Fibroblast of lung (primary cell): ENCODE data around the gene DNPEP. TPM values are rescaled to one million over a fixed set of nuclear protein-coding genes. Genes with fewer than 3 reads are reported as not detected.

Experiments
- DNase-seq, 2 donors: peaks; one replicate each; pipeline versions ENCODE4 v3.0.0 to v3.0.0-alpha.2; 2010; ENCODE audit warnings: low read depth in 2 of 2
- H2AFZ ChIP-seq: 2 replicates; pipeline ENCODE4 v1.5.1; 2012; ENCODE audit warnings: low read length, control low read depth, inconsistent platforms
- H3K27ac ChIP-seq: 2 replicates; pipeline ENCODE4 v1.5.1; 2011; ENCODE audit warnings: low read length, control low read depth; ENCODE audit not compliant: insufficient read depth
- H3K27me3 ChIP-seq: 2 replicates; pipeline ENCODE4 v1.5.1; 2011; ENCODE audit warnings: mild to moderate bottlenecking, low read length; ENCODE audit not compliant: control insufficient read depth, insufficient read depth
- H3K36me3 ChIP-seq: 2 replicates; pipeline ENCODE4 v1.5.1; 2011; ENCODE audit warnings: low read length; ENCODE audit not compliant: control insufficient read depth, insufficient read depth
- H3K4me1 ChIP-seq: 2 replicates; pipeline ENCODE4 v1.5.1; 2011; ENCODE audit warnings: low read length; ENCODE audit not compliant: control insufficient read depth, insufficient read depth; ENCODE audit errors: extremely low read depth
- H3K4me2 ChIP-seq: 2 replicates; pipeline ENCODE4 v1.5.1; 2011; ENCODE audit warnings: low read length, control low read depth; ENCODE audit not compliant: insufficient read depth; ENCODE audit errors: extremely low read depth
- H3K4me3 ChIP-seq, 4 experiments: fragments of 200-600 bp in 1 of 4; sonication (generic) in 1 of 4; replicated peaks in 1 of 4; 2 replicates each; pipeline ENCODE4 v1.5.1; 2011 to 2016; ENCODE audit warnings: low read length in 4 of 4, low read depth in 3 of 4, mild to moderate bottlenecking in 3 of 4, control low read depth in 2 of 4, inconsistent platforms in 1 of 4, mixed read lengths in 1 of 4; ENCODE audit not compliant: insufficient read depth in 1 of 4; ENCODE audit errors: control extremely low read depth in 1 of 4
- H3K79me2 ChIP-seq: 2 replicates; pipeline ENCODE4 v1.5.1; 2012; ENCODE audit warnings: mild to moderate bottlenecking, low read length, inconsistent platforms; ENCODE audit not compliant: control insufficient read depth, insufficient read depth
- H3K9ac ChIP-seq: 2 replicates; pipeline ENCODE4 v1.5.1; 2011; ENCODE audit warnings: mild to moderate bottlenecking, low read length, control low read depth; ENCODE audit not compliant: insufficient read depth
- H3K9me3 ChIP-seq: 2 replicates; pipeline ENCODE4 v1.5.1; 2012; ENCODE audit warnings: low read depth, low read length; ENCODE audit not compliant: control insufficient read depth, insufficient read depth
- H4K20me1 ChIP-seq: 2 replicates; pipeline ENCODE4 v1.5.1; 2011; ENCODE audit warnings: low read length; ENCODE audit not compliant: control insufficient read depth, insufficient read depth; ENCODE audit errors: extremely low read depth
- CTCF ChIP-seq, 2 donors: IDR thresholded peaks in 1 of 2; conservative IDR thresholded peaks in 1 of 2; 1 replicate in 1 of 2; 2 replicates in 1 of 2; pipeline ENCODE4 v1.5.1; 2011 to 2012; ENCODE audit warnings: low read length in 2 of 2, control low read depth in 1 of 2, inconsistent platforms in 1 of 2, low read depth in 1 of 2, mild to moderate bottlenecking in 1 of 2
- EZH2 ChIP-seq: IDR thresholded peaks from 2 replicates; pipeline ENCODE4 v1.5.1; 2012; ENCODE audit warnings: low read length, control low read depth, mild to moderate bottlenecking; ENCODE audit errors: missing control alignments
- polyA plus RNA-seq, 2 donors: library from polyadenylated mRNA; depleted of rRNA in 1 of 2; stranded (reverse) in 1 of 2; unstranded in 1 of 2; fragments of >200 nt; gene quantifications; 2 replicates each; pipeline ENCODE4 v1.2.1, GENCODE V29; 2011 to 2012; ENCODE audit warnings: missing spikeins in 1 of 2
- total RNA-seq: library from RNA; depleted of rRNA; stranded (reverse); fragments of >200 nt; gene quantifications from 2 replicates; pipeline ENCODE4 v1.2.1, GENCODE V29; 2014

Gene DNPEP
- total and polyA plus RNA-seq, 2 donors (not counting 1 experiment from before 2014, with no cell fraction given), result 38.2 to 72.5 TPM

DNA sequence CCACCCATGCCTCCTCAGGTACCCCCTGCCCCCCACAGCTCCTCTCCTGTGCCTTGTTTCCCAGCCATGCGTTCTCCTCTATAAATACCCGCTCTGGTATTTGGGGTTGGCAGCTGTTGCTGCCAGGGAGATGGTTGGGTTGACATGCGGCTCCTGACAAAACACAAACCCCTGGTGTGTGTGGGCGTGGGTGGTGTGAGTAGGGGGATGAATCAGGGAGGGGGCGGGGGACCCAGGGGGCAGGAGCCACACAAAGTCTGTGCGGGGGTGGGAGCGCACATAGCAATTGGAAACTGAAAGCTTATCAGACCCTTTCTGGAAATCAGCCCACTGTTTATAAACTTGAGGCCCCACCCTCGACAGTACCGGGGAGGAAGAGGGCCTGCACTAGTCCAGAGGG, 29.7 kb upstream of the DNPEP start:
- no peaks in the 10 kb centered on the region for H3K36me3 ChIP-seq
- no peaks in the 10 kb centered on the region for H3K9me3 ChIP-seq
- no peaks in the 10 kb centered on the region for H3K4me1 ChIP-seq
- H2AFZ ChIP-seq, result no peak overlapping the region
- H3K27ac ChIP-seq, result no peak overlapping the region
- no peaks in the 10 kb centered on the region for H3K79me2 ChIP-seq
- H4K20me1 ChIP-seq, result no peaks in the 10 kb centered on the region
- peaks cover 11% of the 10 kb centered on the region for H3K27me3 ChIP-seq
- H3K4me3 ChIP-seq, result no peak overlapping the region
- no peak for DNase-seq
- no peak overlapping the region for H3K4me2 ChIP-seq
- H3K9ac ChIP-seq, result no peak overlapping the region
- TF ChIP-seq EZH2 (no peak), CTCF (conservative IDR thresholded peaks at IDR 0.05 in 1 of 2, IDR thresholded peaks at IDR 0.05 in 1 of 2; ENCODE audit: low read depth in 1 of 2, low read length in 2 of 2) (no peak)

DNA sequence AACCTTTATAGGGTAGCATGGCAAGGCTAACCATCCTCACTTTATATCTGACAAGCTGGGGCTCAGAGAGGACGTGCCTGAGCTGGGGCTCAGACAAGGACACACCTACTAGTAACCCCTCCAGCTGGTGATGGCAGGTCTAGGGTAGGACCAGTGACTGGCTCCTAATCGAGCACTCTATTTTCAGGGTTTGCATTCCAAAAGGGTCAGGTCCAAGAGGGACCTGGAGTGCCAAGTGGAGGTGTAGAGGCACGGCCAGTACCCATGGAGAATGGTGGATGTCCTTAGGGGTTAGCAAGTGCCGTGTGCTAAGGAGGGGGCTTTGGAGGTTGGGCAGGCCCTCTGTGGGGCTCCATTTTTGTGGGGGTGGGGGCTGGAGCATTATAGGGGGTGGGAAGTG, 29.2 kb upstream of the DNPEP start:
- Histone ChIP-seq H2AFZ (no peak overlapping the region), H3K4me3 (no peak overlapping the region), H4K20me1 (no peaks in the 10 kb centered on the region), H3K27ac (no peak overlapping the region), H3K9ac (no peak overlapping the region), H3K79me2 (no peaks in the 10 kb centered on the region), H3K36me3 (no peaks in the 10 kb centered on the region), H3K9me3 (no peaks in the 10 kb centered on the region), H3K4me1 (no peaks in the 10 kb centered on the region), H3K4me2 (no peak overlapping the region), H3K27me3 (peaks cover 11% of the 10 kb centered on the region)
- TF ChIP-seq CTCF (conservative IDR thresholded peaks at IDR 0.05 in 1 of 2, IDR thresholded peaks at IDR 0.05 in 1 of 2; ENCODE audit: low read depth in 1 of 2, low read length in 2 of 2) (no peak), EZH2 (no peak)
- no peak for DNase-seq

DNA sequence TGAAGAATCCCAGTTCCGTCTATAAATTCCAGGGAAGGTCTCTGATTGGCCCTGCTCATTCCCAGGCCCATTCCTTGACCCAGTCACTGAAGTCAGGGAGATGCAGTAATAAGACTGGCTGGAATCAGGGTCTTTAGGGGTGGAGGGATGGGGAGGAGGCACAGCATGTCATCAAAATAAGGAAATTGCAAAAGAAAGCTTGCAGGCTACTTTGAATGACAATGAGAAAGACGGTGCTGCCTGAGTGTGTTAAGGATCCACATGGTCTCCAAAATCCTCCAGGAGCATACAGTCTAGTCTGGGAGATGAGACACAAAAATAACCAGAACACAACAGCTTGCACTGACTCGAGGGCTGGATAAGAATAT, 28.5 kb upstream of the DNPEP start:
- H3K4me3 ChIP-seq, result no peak overlapping the region
- H3K79me2 ChIP-seq, result no peaks in the 10 kb centered on the region
- no peak overlapping the region for H3K27ac ChIP-seq
- H3K4me2 ChIP-seq, result no peak overlapping the region
- H2AFZ ChIP-seq, result no peak overlapping the region
- H3K27me3 ChIP-seq, result peaks cover 11% of the 10 kb centered on the region
- DNase-seq, result no peak
- H3K9me3 ChIP-seq, result no peaks in the 10 kb centered on the region
- no peak for TF ChIP-seq CTCF (conservative IDR thresholded peaks at IDR 0.05 in 1 of 2, IDR thresholded peaks at IDR 0.05 in 1 of 2; ENCODE audit: low read depth in 1 of 2, low read length in 2 of 2)
- TF ChIP-seq EZH2, result no peak
- H3K36me3 ChIP-seq, result no peaks in the 10 kb centered on the region
- no peaks in the 10 kb centered on the region for H4K20me1 ChIP-seq
- no peaks in the 10 kb centered on the region for H3K4me1 ChIP-seq
- H3K9ac ChIP-seq, result no peak overlapping the region
